Type B pancreatic cell (in vitro differentiated cells): ENCODE results near the gene FUT8. TPM values are rescaled to one million over a fixed set of nuclear protein-coding genes. Genes with fewer than 3 reads are reported as not detected.

Experiments
- DNase-seq: peaks from one replicate; pipeline ENCODE4 v3.0.0; 2021; ENCODE audit warnings: mixed read lengths; ENCODE audit not compliant: unreplicated experiment; ENCODE audit errors: extremely low spot score
- H3K27ac Mint-ChIP-seq: 2 replicates; pipeline ENCODE4 v1.8.0; 2021; ENCODE audit warnings: mild to moderate bottlenecking, mixed read lengths
- H3K27me3 Mint-ChIP-seq: 2 replicates; pipeline ENCODE4 v1.8.0; 2021; ENCODE audit warnings: mixed read lengths
- H3K36me3 Mint-ChIP-seq: 2 replicates; pipeline ENCODE4 v1.8.0; 2021; ENCODE audit warnings: mixed read lengths
- H3K4me1 Mint-ChIP-seq: one replicate; pipeline ENCODE4 v1.8.0; 2021; ENCODE audit warnings: mixed read lengths; ENCODE audit not compliant: unreplicated experiment
- H3K4me3 Mint-ChIP-seq: 2 replicates; pipeline ENCODE4 v1.8.0; 2021; ENCODE audit warnings: mild to moderate bottlenecking, mixed read lengths
- H3K9me3 Mint-ChIP-seq: 2 replicates; pipeline ENCODE4 v1.8.0; 2021; ENCODE audit warnings: mixed read lengths
- total RNA-seq: library from RNA; stranded (reverse); gene quantifications from 2 replicates; pipeline ENCODE4 v1.2.1, GENCODE V29; 2021; ENCODE audit warnings: low replicate concordance
- TF ChIP-seq, protein P1 (sequence below): fragments of 200-600 bp; sonication (generic); conservative IDR thresholded peaks from 2 replicates; pipeline ENCODE4 v1.5.0; 2021; ENCODE audit warnings: antibody characterized with exemption, mild to moderate bottlenecking

FUT8 gene
- total RNA-seq, 1 donor from 2014 or later: 67.4 TPM

DNA sequence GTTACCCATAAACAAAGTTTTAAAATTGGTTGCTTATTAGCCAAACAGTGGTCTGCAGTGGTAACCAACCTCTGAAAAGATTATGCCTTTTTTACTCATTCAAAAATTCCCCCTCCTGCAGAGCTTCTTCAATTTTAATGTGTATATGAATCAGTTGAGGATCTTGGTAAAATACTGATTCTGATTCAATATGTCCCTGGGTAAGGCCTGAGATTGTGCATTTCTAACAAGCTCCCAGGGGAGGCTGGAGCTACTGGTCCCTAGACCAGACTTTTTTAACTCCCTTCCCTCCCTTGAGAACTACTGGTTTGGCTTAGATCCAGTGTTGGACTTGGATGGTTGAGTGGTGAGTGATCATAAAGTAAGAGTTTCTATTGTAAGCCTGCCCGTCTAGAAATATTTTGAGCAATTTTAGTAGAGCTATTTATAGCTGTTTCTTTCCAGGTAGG, 90.2 kb downstream of the FUT8 start:
- peaks cover 15% of the 10 kb centered on the region for H3K4me1 Mint-ChIP-seq
- no peak overlapping the region for H3K4me3 Mint-ChIP-seq
- no peak overlapping the region for H3K27ac Mint-ChIP-seq
- H3K36me3 Mint-ChIP-seq: peaks cover 4% of the 10 kb centered on the region
- no peaks in the 10 kb centered on the region for H3K27me3 Mint-ChIP-seq
- H3K9me3 Mint-ChIP-seq: no peaks in the 10 kb centered on the region
- TF ChIP-seq, protein P1, sequence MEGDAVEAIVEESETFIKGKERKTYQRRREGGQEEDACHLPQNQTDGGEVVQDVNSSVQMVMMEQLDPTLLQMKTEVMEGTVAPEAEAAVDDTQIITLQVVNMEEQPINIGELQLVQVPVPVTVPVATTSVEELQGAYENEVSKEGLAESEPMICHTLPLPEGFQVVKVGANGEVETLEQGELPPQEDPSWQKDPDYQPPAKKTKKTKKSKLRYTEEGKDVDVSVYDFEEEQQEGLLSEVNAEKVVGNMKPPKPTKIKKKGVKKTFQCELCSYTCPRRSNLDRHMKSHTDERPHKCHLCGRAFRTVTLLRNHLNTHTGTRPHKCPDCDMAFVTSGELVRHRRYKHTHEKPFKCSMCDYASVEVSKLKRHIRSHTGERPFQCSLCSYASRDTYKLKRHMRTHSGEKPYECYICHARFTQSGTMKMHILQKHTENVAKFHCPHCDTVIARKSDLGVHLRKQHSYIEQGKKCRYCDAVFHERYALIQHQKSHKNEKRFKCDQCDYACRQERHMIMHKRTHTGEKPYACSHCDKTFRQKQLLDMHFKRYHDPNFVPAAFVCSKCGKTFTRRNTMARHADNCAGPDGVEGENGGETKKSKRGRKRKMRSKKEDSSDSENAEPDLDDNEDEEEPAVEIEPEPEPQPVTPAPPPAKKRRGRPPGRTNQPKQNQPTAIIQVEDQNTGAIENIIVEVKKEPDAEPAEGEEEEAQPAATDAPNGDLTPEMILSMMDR: no peak
- DNase-seq: no peak

DNA sequence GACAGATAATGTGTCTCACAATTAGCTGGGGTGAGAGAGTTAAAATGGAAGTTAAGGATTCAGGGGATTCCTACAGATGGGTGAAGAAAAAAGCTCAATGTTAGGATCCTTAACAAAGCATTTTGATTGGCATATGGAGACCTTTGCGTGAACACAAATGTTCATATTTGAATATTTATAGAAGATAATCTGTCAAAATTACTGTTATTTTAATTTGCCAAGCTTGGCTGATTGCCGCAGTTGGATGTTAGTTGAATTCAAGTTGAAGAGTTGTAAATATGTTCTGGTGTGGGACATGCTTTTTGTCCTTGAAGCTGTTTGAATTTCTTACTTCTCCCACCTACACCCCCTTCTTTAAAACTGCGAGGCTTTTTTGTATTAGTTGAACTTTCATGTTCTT, 91.2 kb downstream of the FUT8 start:
- H3K4me1 Mint-ChIP-seq: peaks cover 15% of the 10 kb centered on the region
- no peak overlapping the region for H3K4me3 Mint-ChIP-seq
- peaks cover 4% of the 10 kb centered on the region for H3K36me3 Mint-ChIP-seq
- peaks cover 2% of the 10 kb centered on the region for H3K9me3 Mint-ChIP-seq
- TF ChIP-seq, protein P1: no peak
- H3K27ac Mint-ChIP-seq: no peak overlapping the region
- no peak for DNase-seq
- H3K27me3 Mint-ChIP-seq: no peaks in the 10 kb centered on the region

DNA sequence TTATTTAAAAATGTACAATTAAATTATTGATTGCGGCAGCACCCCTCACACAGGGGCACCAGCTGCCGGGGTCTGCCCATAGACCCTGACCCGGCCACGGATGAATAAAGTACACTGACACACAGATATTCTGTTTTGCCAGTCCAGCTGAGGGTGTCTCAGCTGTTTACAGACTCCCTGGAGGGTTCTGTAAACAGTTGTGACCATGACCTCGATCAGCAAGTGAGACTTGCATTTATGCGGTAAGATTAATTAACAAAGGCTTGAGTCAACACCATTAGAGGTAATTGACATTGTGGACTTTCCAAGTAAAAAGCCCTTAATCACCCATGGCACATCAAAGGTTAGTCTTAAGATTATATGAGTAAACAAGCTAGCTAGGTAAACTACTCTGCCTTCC, 94.3 kb downstream of the FUT8 start:
- Mint-ChIP-seq H3K36me3 (peaks cover 11% of the 10 kb centered on the region), H3K9me3 (peaks cover 14% of the 10 kb centered on the region), H3K27me3 (no peaks in the 10 kb centered on the region), H3K27ac (no peak overlapping the region), H3K4me1 (peaks cover 15% of the 10 kb centered on the region), H3K4me3 (no peak overlapping the region)
- DNase-seq: no peak
- TF ChIP-seq, protein P1: no peak

DNA sequence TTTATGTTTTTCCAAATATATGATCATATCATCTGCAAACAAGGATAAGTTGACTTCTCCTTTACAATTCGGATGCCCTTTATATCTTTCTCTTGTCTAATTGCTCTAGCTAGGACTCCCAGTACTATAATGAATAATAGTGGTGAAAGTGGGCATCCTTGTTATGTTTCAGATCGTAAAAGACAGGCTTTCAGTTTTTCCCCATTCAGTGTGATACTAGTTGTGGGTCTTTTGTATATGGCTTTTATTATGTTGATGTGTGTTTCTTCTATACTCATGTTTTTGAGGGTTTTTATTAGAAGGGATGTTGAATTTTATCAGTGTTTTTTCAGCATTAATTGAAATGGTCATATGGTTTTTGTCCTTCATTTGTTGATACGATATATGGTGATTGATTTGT, 97.3 kb downstream of the FUT8 start:
- peaks cover 20% of the 10 kb centered on the region for H3K9me3 Mint-ChIP-seq
- no peak overlapping the region for H3K4me3 Mint-ChIP-seq
- DNase-seq: no peak
- peaks cover 11% of the 10 kb centered on the region for H3K36me3 Mint-ChIP-seq
- H3K27ac Mint-ChIP-seq: no peak overlapping the region
- no peaks in the 10 kb centered on the region for H3K4me1 Mint-ChIP-seq
- TF ChIP-seq, protein P1: no peak
- H3K27me3 Mint-ChIP-seq: no peaks in the 10 kb centered on the region

DNA sequence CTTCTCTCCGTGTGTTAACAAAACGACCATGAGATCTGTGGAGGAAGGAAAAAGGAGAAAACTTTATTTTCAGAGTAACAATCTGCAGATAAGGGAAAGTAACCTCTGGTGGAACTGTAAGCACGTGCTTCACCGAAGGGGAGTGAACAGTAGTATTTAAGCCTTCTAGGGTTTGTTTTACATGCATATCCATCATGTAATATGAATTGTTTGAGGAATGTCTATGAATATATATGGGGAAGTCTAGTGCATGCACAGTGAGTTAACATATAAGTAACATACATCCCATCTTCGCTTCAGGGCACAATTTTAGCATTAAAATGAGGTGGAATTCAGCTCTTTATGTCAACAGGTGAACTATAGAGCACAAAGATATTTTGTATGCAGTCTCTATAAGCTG, 101.1 kb downstream of the FUT8 start:
- Mint-ChIP-seq H3K4me1 (no peaks in the 10 kb centered on the region), H3K9me3 (peaks cover 19% of the 10 kb centered on the region), H3K27me3 (no peaks in the 10 kb centered on the region), H3K27ac (no peak overlapping the region), H3K36me3 (peaks cover 7% of the 10 kb centered on the region), H3K4me3 (no peak overlapping the region)
- TF ChIP-seq, protein P1: no peak
- DNase-seq: no peak
